ENCODE data around the gene SLC22A16. TPM values are rescaled to one million over a fixed set of nuclear protein-coding genes. Genes with fewer than 3 reads are reported as not detected.

The SLC22A16 gene
- total and polyA plus RNA-seq, 2 donors (not counting 3 experiments of a cell fraction or from before 2014, with no cell fraction given) = not detected

DNA sequence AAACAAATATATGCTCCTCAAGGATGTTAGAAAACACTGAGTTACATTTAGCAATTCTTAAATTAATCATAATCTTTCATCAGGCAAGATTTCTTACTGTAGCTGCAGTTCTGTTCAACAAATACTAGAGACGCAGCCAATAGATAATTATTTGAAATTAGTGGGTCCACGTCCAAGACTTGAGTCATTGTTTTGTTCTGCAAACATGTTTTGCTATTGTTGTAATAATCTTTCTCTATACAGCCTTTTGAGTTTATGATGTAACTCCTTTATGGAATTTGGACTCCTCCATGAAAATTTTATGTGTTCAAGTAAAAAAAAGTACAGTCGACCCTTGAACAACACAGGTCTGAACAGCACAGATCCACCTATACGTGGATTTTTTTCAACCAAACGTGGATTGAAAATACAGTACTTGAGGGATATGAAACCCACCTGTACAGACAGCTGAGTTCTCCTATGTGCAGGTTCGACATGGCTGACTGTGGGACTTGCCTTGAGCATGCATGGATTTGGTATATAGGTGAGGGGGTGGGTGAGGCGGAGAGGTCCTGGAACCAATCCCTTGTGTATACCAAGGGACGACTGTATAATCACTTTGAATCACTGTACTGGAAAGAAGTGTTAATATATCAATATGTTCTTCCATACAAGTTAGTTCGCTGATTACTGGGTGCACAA is 41.3 kb upstream of the SLC22A16 start:
- Histone ChIP-seq H3K4me2 (ENCODE audit: insufficient read depth, low read length) (no peak overlapping the region), H3K4me1 (ENCODE audit: control insufficient read depth, extremely low read depth, insufficient read depth, low read length) (peaks cover 7% of the 10 kb centered on the region), H3K79me2 (ENCODE audit: control insufficient read depth, insufficient read depth, low read length) (no peaks in the 10 kb centered on the region), H3K27ac (ENCODE audit: insufficient read depth, low read depth, low read length) (no peak overlapping the region), H3K27me3 (ENCODE audit: control insufficient read depth in 2 of 2, insufficient read depth in 2 of 2, low read length in 2 of 2) (peaks cover 17 to 31% of the 10 kb centered on the region in 2 experiments), H3K4me3 (replicated peaks in 1 of 3; ENCODE audit: insufficient read depth in 1 of 3, low read depth in 1 of 3, low read length in 3 of 3) (no peak overlapping the region), H2AFZ (ENCODE audit: low read depth, low read length) (no peak overlapping the region), H3K9ac (replicated peaks; ENCODE audit: extremely low read depth, insufficient read depth, low read length) (no peak overlapping the region), H3K9me3 (replicated peaks; ENCODE audit: control insufficient read depth, insufficient read depth, low read length) (no peaks in the 10 kb centered on the region), H3K9me1 (replicated peaks; ENCODE audit: control insufficient read depth, extremely low read depth, insufficient read depth, low read length) (no peaks in the 10 kb centered on the region), H4K20me1 (replicated peaks; ENCODE audit: control insufficient read depth, extremely low read depth, insufficient read depth, low read length) (no peaks in the 10 kb centered on the region), H3K36me3 (ENCODE audit: control insufficient read depth in 2 of 2, extremely low read depth in 1 of 2, insufficient read depth in 2 of 2, low read length in 2 of 2) (no peaks in the 10 kb centered on the region)
- dilution Hi-C loops (cut with MboI; ENCODE audit: extremely low pct_ligation_motif_present, low sequenced_read_pairs) (no loop called here), intact Hi-C loops (cut with micrococcal nuclease) (no loop called here)
- no TSS peak for BruUV-seq (replicated peaks)
- POLR2A ChIA-PET = no interaction called here
- CTCF ChIA-PET = interaction anchor here (0.6 to 3.3 kb wide), 10 partner anchors 10 to 482 kb away, joined by 3 to 23 read pairs (median 3); no protein-coding TSS in a partner anchor
- DNase-seq (ENCODE audit: low read depth, low spot score) = no peak
- TF ChIP-seq FOS (IDR thresholded peaks at IDR 0.05; ENCODE audit: borderline replicate concordance, insufficient read depth, low read length) (no peak), POLR2AphosphoS5 (IDR thresholded peaks at IDR 0.05; ENCODE audit: insufficient read depth, low read depth, low read length) (no peak), MYC (IDR thresholded peaks at IDR 0.05; ENCODE audit: low read depth, low read length) (no peak), GATA2 (IDR thresholded peaks at IDR 0.05; ENCODE audit: insufficient read depth, insufficient read length, low read depth, low read length) (no peak), JUN (IDR thresholded peaks at IDR 0.05; ENCODE audit: borderline replicate concordance, insufficient read depth, insufficient read length, low read depth) (no peak), MAX (IDR thresholded peaks at IDR 0.05; ENCODE audit: insufficient read depth, insufficient read length) (no peak), EZH2 (IDR thresholded peaks at IDR 0.05; ENCODE audit: borderline replicate concordance, low read depth, low read length, severe bottlenecking) (no peak), POLR2A (IDR thresholded peaks at IDR 0.05; ENCODE audit: low read depth, low read length) (no peak)
- TF ChIP-seq, protein P1, sequence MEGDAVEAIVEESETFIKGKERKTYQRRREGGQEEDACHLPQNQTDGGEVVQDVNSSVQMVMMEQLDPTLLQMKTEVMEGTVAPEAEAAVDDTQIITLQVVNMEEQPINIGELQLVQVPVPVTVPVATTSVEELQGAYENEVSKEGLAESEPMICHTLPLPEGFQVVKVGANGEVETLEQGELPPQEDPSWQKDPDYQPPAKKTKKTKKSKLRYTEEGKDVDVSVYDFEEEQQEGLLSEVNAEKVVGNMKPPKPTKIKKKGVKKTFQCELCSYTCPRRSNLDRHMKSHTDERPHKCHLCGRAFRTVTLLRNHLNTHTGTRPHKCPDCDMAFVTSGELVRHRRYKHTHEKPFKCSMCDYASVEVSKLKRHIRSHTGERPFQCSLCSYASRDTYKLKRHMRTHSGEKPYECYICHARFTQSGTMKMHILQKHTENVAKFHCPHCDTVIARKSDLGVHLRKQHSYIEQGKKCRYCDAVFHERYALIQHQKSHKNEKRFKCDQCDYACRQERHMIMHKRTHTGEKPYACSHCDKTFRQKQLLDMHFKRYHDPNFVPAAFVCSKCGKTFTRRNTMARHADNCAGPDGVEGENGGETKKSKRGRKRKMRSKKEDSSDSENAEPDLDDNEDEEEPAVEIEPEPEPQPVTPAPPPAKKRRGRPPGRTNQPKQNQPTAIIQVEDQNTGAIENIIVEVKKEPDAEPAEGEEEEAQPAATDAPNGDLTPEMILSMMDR (IDR thresholded peaks at IDR 0.05; ENCODE audit: extremely low read depth in 1 of 2, insufficient read depth in 1 of 2, low read depth in 1 of 2, low read length in 2 of 2) = no peak
- FAIRE-seq = no peak
